Pancreas (tissue), 10 donors: ENCODE measurements around the gene U2AF1L4. TPM values are rescaled to one million over a fixed set of nuclear protein-coding genes. Genes with fewer than 3 reads are reported as not detected.
A peak's percentile ranks its signal among the peaks of the same experiment; 100 is the strongest.

Experiments used
- ATAC-seq, 4 donors: fragments of 200-7000 bp; cut with Tn5 transposase; one replicate each; pipeline versions ENCODE4 v1.8.0 to v1.9.1; 2020; ENCODE audit warnings: mild to moderate bottlenecking in 4 of 4, moderate library complexity in 4 of 4
- DNase-seq, 6 donors: peaks; one replicate each; pipeline ENCODE4 v3.0.0-alpha.2; 2020
- FAIRE-seq: peaks from 2 replicates; lab custom pipeline; 2012; peaks lifted over from hg19 to GRCh38; lab: Jason Lieb, UNC
- H3K27ac ChIP-seq, 4 donors: fragments of 200-600 bp; sonication (generic); 1 replicate in 3 of 4; 2 replicates in 1 of 4; pipeline versions ENCODE4 v1.5.0 to v1.8.0; 2020
- H3K27me3 ChIP-seq, 4 donors: fragments of 200-600 bp; one replicate each; pipeline ENCODE4 v1.8.0; 2021
- H3K36me3 ChIP-seq, 3 donors: fragments of 200-600 bp; sonication (generic) in 1 of 3; one replicate each; pipeline versions ENCODE4 v1.5.0 to v1.8.0; 2020 to 2021
- H3K4me1 ChIP-seq, 3 donors: fragments of 200-600 bp; one replicate each; pipeline ENCODE4 v1.8.0; 2021
- H3K4me3 ChIP-seq, 4 donors: fragments of 200-600 bp; sonication (generic) in 2 of 4; one replicate each; pipeline versions ENCODE4 v1.5.0 to v1.8.0; 2020 to 2021
- H3K9me3 ChIP-seq, 4 donors: fragments of 200-600 bp; one replicate each; pipeline ENCODE4 v1.8.0; 2021
- WGBS, 2 donors: extraction: QIAGEN DNeasy Blood & Tissue Kit; methylation state at CpG; one replicate each; pipeline ENCODE4 v1.1.7; 2013; 5-methylcytosine and 5-hydroxymethylcytosine counted together
- intact Hi-C, 3 donors: fragments of 100-400 bp; cut with DNase I; formaldehyde crosslinking; loops; one replicate each; pipeline versions ENCODE4 v1.11.1 to v1.14.2; 2022
- polyA plus RNA-seq, 2 donors: library from polyadenylated mRNA; stranded (reverse); fragments of 200-250 nt; gene quantifications; one replicate each; pipeline ENCODE4 v1.2.3, GENCODE V29; 2013
- total RNA-seq, 6 donors: library from RNA; stranded (reverse); fragmentation: NEBNext Ultra II Directional in 4 of 6; extraction: Animal tissue kit (Norgen Biotek cat#: 25700) in 4 of 6; gene quantifications; one replicate each; pipeline versions ENCODE4 v1.2.1 to v1.2.4, GENCODE V29; 2021 to 2023
- TF ChIP-seq, protein P1 (sequence below), 4 donors: fragments of 200-600 bp; sonication (generic) in 3 of 4; IDR thresholded peaks; one replicate each; pipeline versions ENCODE4 v1.5.0 to v1.8.0; 2021; ENCODE audit warnings: antibody characterized with exemption in 4 of 4
- donor health status: healthy with polysubstance abuse.
- donor health status: DM: no; HTN: no; CAD: no; lungs with moderate emphysema.
- donor health status: DM: no; HTN: no; CAD: no.
- donor health status: control.
- donor health status: control.
- donor health status: Bipolar disorder and iron deficiency.
- donor health status: DM: yes; HTN: yes; CAD: no.
- donor health status: DM: no; HTN: no; CAD: no.
- donor health status: DM: no; HTN: no; CAD: no.
- donor health status: DM: yes; HTN: yes; CAD: no.

U2AF1L4 gene
- total and polyA plus RNA-seq, 8 donors = 9.7 to 124 (median 12.0) TPM

DNA sequence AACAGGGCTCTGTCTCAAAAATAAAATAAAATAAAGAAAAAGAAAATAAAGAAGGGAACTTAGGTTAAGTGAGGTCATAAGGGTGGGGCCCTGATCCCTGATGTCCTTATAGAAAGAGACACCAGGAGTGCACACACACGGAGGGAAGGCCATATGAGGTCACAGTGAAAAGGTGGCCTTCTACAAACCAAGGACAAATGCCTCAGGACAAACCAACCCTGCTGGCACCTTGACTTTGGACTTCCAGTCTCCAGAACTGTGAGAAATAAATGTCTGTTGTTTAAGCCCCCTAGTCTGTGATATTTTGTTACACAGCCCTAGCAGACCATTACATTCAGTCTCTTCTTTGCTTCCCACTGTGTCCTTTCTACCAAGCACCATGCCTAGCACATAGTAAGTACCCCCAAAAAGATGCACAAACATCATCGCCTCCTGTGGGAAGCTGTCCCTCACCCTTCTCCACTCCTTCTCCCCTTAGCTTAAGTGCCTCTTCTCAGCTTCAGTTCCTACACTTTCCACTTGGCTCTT lies 49.3 kb downstream of the U2AF1L4 start:
- intact Hi-C loops = loop anchor here in 2 of 3 donors (2.0 to 10.0 kb wide), 2 partner anchors 19 to 239 kb away; partner anchors contain the start of gene LRFN3 (in 1 of the 2)
- no peak for ATAC-seq
- 81 to 87% methylated on average over 2 of the region's 2 CpGs for WGBS, 2 donors

DNA sequence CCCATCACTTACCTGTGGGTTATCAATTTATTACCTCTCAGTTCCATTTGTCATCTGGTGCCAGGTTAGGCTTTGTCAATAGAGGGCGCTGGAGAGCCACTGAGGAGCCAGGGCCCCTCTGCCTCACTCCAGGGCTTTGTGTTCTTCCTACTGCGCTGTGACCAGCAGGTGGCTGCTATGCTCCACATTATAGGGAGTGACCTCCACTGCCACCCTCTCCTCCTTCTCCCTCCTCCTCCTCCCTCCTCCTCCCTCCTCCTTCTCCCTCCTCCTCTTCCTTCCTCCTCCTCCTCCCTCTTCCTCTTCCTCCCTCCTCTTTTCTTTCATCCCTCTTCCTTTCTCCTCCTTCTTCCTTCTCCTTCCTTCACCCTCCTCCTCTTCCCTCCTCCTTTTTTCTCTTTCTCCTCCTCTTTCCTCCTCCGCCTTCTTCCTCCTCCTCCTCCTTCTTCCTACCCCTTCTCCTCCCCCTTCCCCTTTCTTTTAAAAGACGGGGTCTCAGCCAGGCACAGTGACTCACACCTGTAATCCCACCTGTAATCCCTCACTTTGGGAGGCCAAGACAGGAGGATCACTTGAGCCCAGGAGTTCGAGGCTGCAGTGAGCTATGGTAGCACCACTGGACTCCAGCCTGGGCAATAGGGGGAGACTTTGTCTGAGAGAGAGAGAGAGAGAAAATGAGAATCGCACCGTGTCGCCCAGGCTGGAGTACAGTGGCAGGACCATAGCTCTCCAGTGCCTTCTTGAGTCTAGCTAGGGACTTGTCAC lies 51.2 kb downstream of the U2AF1L4 start:
- intact Hi-C loops = loop anchor here in 2 of 3 donors (2.0 to 10.0 kb wide), 2 partner anchors 21 to 241 kb away; partner anchors contain the start of gene LRFN3 (in 1 of the 2)
- Histone ChIP-seq H3K36me3 (no peaks in the 10 kb centered on the region), H3K9me3 (no peaks in the 10 kb centered on the region), H3K4me3 (no peak overlapping the region), H3K27ac (no peak overlapping the region), H3K27me3 (no peaks in the 10 kb centered on the region), H3K4me1 (no peaks in the 10 kb centered on the region)
- whole genome bisulfite sequencing, 2 donors = 35 to 42% methylated on average over 8 of the region's 8 CpGs
- FAIRE-seq (no peak), DNase-seq (peak; percentile 86 to 94 (median 88)), ATAC-seq (peak; percentile 99 to 100 (median 100))
- TF ChIP-seq, protein P1, sequence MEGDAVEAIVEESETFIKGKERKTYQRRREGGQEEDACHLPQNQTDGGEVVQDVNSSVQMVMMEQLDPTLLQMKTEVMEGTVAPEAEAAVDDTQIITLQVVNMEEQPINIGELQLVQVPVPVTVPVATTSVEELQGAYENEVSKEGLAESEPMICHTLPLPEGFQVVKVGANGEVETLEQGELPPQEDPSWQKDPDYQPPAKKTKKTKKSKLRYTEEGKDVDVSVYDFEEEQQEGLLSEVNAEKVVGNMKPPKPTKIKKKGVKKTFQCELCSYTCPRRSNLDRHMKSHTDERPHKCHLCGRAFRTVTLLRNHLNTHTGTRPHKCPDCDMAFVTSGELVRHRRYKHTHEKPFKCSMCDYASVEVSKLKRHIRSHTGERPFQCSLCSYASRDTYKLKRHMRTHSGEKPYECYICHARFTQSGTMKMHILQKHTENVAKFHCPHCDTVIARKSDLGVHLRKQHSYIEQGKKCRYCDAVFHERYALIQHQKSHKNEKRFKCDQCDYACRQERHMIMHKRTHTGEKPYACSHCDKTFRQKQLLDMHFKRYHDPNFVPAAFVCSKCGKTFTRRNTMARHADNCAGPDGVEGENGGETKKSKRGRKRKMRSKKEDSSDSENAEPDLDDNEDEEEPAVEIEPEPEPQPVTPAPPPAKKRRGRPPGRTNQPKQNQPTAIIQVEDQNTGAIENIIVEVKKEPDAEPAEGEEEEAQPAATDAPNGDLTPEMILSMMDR (IDR thresholded peaks at IDR 0.05) = peak; percentile 92 to 96 (median 96)

More for the DNA sequence above, 49.3 kb downstream of the U2AF1L4 start:
- H3K27ac ChIP-seq = no peak overlapping the region
- no peaks in the 10 kb centered on the region for H3K4me1 ChIP-seq
- no peak for DNase-seq
- H3K36me3 ChIP-seq = no peaks in the 10 kb centered on the region
- H3K27me3 ChIP-seq = no peaks in the 10 kb centered on the region
- TF ChIP-seq, protein P1 (IDR thresholded peaks at IDR 0.05) = no peak
- H3K9me3 ChIP-seq = no peaks in the 10 kb centered on the region
- no peak for FAIRE-seq
- no peak overlapping the region for H3K4me3 ChIP-seq

DNA sequence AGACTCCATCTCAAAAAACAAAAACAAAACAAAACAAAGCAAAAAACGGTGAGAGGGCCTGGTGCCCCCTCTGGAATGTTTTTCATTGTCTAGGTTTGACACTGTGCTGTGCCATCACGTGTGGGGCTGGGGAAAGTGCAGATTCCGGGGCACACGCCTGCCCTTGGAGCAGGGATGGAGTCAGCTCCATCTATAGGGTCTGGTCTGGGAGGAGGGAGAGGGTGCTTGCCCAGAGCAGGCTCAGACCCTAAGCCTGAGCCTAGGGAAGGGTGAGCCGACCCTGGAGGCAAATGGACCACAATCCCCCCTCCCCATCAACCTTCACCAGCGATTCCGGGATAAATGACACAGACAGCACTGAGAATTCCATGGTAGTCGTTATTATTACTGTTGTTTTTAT lies 51.8 kb downstream of the U2AF1L4 start:
- TF ChIP-seq, protein P1 (IDR thresholded peaks at IDR 0.05) = no peak
- H3K27me3 ChIP-seq = no peaks in the 10 kb centered on the region
- DNase-seq (no peak), FAIRE-seq (no peak), ATAC-seq (peak; percentile 11 to 18 (median 14))
- no peaks in the 10 kb centered on the region for H3K36me3 ChIP-seq
- no peak overlapping the region for H3K4me3 ChIP-seq
- no peak overlapping the region for H3K27ac ChIP-seq
- no peaks in the 10 kb centered on the region for H3K9me3 ChIP-seq
- 7 to 8% methylated on average over 8 of the region's 8 CpGs for WGBS, 2 donors
- H3K4me1 ChIP-seq = no peaks in the 10 kb centered on the region
- intact Hi-C loops = loop anchor here in 1 of 3 donors (10.0 kb wide), 1 partner anchor 241 kb away; the partner anchor contains the start of gene LRFN3

Other genes starting within 250 kb of the U2AF1L4 start
- gene DMKN, start 231.8 kb downstream of the U2AF1L4 start, total RNA-seq = 10 to 100 TPM; 48.5 to 86.7 (median 60.0) TPM
- 100 to 1,000 TPM; 133 to 197 TPM for gene DMKN, start 231.8 kb downstream of the U2AF1L4 start, polyA plus RNA-seq
- not detected for gene SBSN, start 217.1 kb downstream of the U2AF1L4 start, total RNA-seq
- gene SBSN, start 217.1 kb downstream of the U2AF1L4 start, polyA plus RNA-seq = under 1 TPM; 0.15 to 0.16 TPM
- gene GAPDHS, start 212.0 kb downstream of the U2AF1L4 start, total RNA-seq = not detected
- not detected for gene GAPDHS, start 212.0 kb downstream of the U2AF1L4 start, polyA plus RNA-seq
- 10 to 100 TPM; 44.3 to 63.9 (median 51.5) TPM for gene TMEM147, start 199.8 kb downstream of the U2AF1L4 start, total RNA-seq
- gene TMEM147, start 199.8 kb downstream of the U2AF1L4 start, polyA plus RNA-seq = 10 to 100 TPM; 70.2 to 91.1 TPM
- 1 to 10 TPM in 4 of 6 donors, under 1 TPM in 2; 0.28 to 3.0 (median 2.0) TPM for gene ATP4A, start 181.8 kb downstream of the U2AF1L4 start, total RNA-seq
- gene ATP4A, start 181.8 kb downstream of the U2AF1L4 start, polyA plus RNA-seq = 10 to 100 TPM in 1 of 2 donors, 1 to 10 TPM in 1; 6.0 to 10.8 TPM
- gene PMIS2, start 159.2 kb downstream of the U2AF1L4 start, total RNA-seq = not detected
- gene PMIS2, start 159.2 kb downstream of the U2AF1L4 start, polyA plus RNA-seq = not detected
- 10 to 100 TPM in 1 of 6 donors, 1 to 10 TPM in 5; 5.6 to 10.6 (median 6.5) TPM for gene HAUS5, start 132.7 kb downstream of the U2AF1L4 start, total RNA-seq
- 10 to 100 TPM; 22.1 to 22.5 TPM for gene HAUS5, start 132.7 kb downstream of the U2AF1L4 start, polyA plus RNA-seq
- gene RBM42, start 116.4 kb downstream of the U2AF1L4 start, total RNA-seq = 10 to 100 TPM; 18.2 to 34.0 (median 28.3) TPM
- 10 to 100 TPM; 38.1 to 38.6 TPM for gene RBM42, start 116.4 kb downstream of the U2AF1L4 start, polyA plus RNA-seq
- gene ETV2, start 103.7 kb downstream of the U2AF1L4 start, total RNA-seq = 1 to 10 TPM in 3 of 6 donors, under 1 TPM in 3; 0.32 to 1.5 (median 0.99) TPM
- 1 to 10 TPM; 1.5 to 4.1 TPM for gene ETV2, start 103.7 kb downstream of the U2AF1L4 start, polyA plus RNA-seq
- 100 to 1,000 TPM; 119 to 164 (median 147) TPM for gene COX6B1, start 97.1 kb downstream of the U2AF1L4 start, total RNA-seq
- 100 to 1,000 TPM; 328 to 491 TPM for gene COX6B1, start 97.1 kb downstream of the U2AF1L4 start, polyA plus RNA-seq
- gene UPK1A, start 78.9 kb downstream of the U2AF1L4 start, total RNA-seq = not detected
- gene UPK1A, start 78.9 kb downstream of the U2AF1L4 start, polyA plus RNA-seq = under 1 TPM in 1 of 2 donors, not detected in 1; 0.16 TPM
- under 1 TPM in 1 of 6 donors, not detected in 5; 0.13 TPM for gene ZBTB32, start 40.9 kb downstream of the U2AF1L4 start, total RNA-seq
- gene ZBTB32, start 40.9 kb downstream of the U2AF1L4 start, polyA plus RNA-seq = under 1 TPM in 1 of 2 donors, not detected in 1; 0.14 TPM
- gene KMT2B, start 27.4 kb downstream of the U2AF1L4 start, total RNA-seq = 10 to 100 TPM; 16.7 to 28.4 (median 23.8) TPM
- 10 to 100 TPM; 56.0 to 59.9 TPM for gene KMT2B, start 27.4 kb downstream of the U2AF1L4 start, polyA plus RNA-seq
- 1 to 10 TPM; 1.3 to 9.4 (median 6.4) TPM for gene IGFLR1, start 3.0 kb downstream of the U2AF1L4 start, total RNA-seq
- gene IGFLR1, start 3.0 kb downstream of the U2AF1L4 start, polyA plus RNA-seq = 10 to 100 TPM in 1 of 2 donors, 1 to 10 TPM in 1; 7.4 to 17.3 TPM
- gene PSENEN, start 233 bp upstream of the U2AF1L4 start, total RNA-seq = 10 to 100 TPM; 26.7 to 38.2 (median 35.1) TPM
- gene PSENEN, start 233 bp upstream of the U2AF1L4 start, polyA plus RNA-seq = 10 to 100 TPM; 53.5 to 64.6 TPM
- 1 to 10 TPM; 1.7 to 5.5 (median 3.7) TPM for gene LIN37, start 3.2 kb upstream of the U2AF1L4 start, total RNA-seq
- gene LIN37, start 3.2 kb upstream of the U2AF1L4 start, polyA plus RNA-seq = 10 to 100 TPM; 41.2 to 44.0 TPM
- 10 to 100 TPM in 3 of 6 donors, 1 to 10 TPM in 3; 3.4 to 16.4 (median 11.7) TPM for gene HSPB6, start 11.6 kb upstream of the U2AF1L4 start, total RNA-seq
- 10 to 100 TPM; 42.2 to 59.8 TPM for gene HSPB6, start 11.6 kb upstream of the U2AF1L4 start, polyA plus RNA-seq
- 1 to 10 TPM; 7.2 to 9.9 (median 8.6) TPM for gene PROSER3, start 12.8 kb upstream of the U2AF1L4 start, total RNA-seq
- gene PROSER3, start 12.8 kb upstream of the U2AF1L4 start, polyA plus RNA-seq = 10 to 100 TPM in 1 of 2 donors, 1 to 10 TPM in 1; 7.8 to 19.6 TPM
- 10 to 100 TPM in 2 of 6 donors, 1 to 10 TPM in 4; 2.7 to 13.9 (median 8.0) TPM for gene ARHGAP33, start 30.1 kb upstream of the U2AF1L4 start, total RNA-seq
- gene ARHGAP33, start 30.1 kb upstream of the U2AF1L4 start, polyA plus RNA-seq = 10 to 100 TPM; 23.8 to 39.6 TPM
- gene PRODH2, start 67.4 kb upstream of the U2AF1L4 start, total RNA-seq = 1 to 10 TPM in 5 of 6 donors, under 1 TPM in 1; 0.95 to 6.4 (median 2.7) TPM
- 10 to 100 TPM; 13.8 to 21.5 TPM for gene PRODH2, start 67.4 kb upstream of the U2AF1L4 start, polyA plus RNA-seq
- 10 to 100 TPM; 11.5 to 21.3 (median 15.1) TPM for gene NPHS1, start 107.1 kb upstream of the U2AF1L4 start, total RNA-seq
- gene NPHS1, start 107.1 kb upstream of the U2AF1L4 start, polyA plus RNA-seq = 10 to 100 TPM; 17.1 to 32.3 TPM
- gene KIRREL2, start 111.5 kb upstream of the U2AF1L4 start, total RNA-seq = 10 to 100 TPM; 28.5 to 89.0 (median 47.9) TPM
- 10 to 100 TPM; 38.1 to 49.7 TPM for gene KIRREL2, start 111.5 kb upstream of the U2AF1L4 start, polyA plus RNA-seq
- gene APLP1, start 123.2 kb upstream of the U2AF1L4 start, total RNA-seq = 10 to 100 TPM; 39.2 to 71.8 (median 47.1) TPM
- gene APLP1, start 123.2 kb upstream of the U2AF1L4 start, polyA plus RNA-seq = 100 to 1,000 TPM; 100 to 154 TPM
- gene NFKBID, start 155.1 kb upstream of the U2AF1L4 start, total RNA-seq = 10 to 100 TPM in 1 of 6 donors, 1 to 10 TPM in 5; 3.1 to 10.4 (median 4.2) TPM
- 10 to 100 TPM; 15.7 to 16.7 TPM for gene NFKBID, start 155.1 kb upstream of the U2AF1L4 start, polyA plus RNA-seq
- gene HCST, start 157.1 kb upstream of the U2AF1L4 start, total RNA-seq = 1 to 10 TPM in 4 of 6 donors, under 1 TPM in 2; 0.46 to 7.4 (median 1.7) TPM
- 10 to 100 TPM in 1 of 2 donors, 1 to 10 TPM in 1; 2.3 to 10.2 TPM for gene HCST, start 157.1 kb upstream of the U2AF1L4 start, polyA plus RNA-seq
- gene TYROBP, start 162.9 kb upstream of the U2AF1L4 start, total RNA-seq = 10 to 100 TPM in 3 of 6 donors, 1 to 10 TPM in 3; 2.5 to 73.8 (median 11.0) TPM
- 10 to 100 TPM; 17.4 to 22.8 TPM for gene TYROBP, start 162.9 kb upstream of the U2AF1L4 start, polyA plus RNA-seq
- gene LRFN3, start 191.0 kb upstream of the U2AF1L4 start, total RNA-seq = 1 to 10 TPM; 4.9 to 9.8 (median 6.2) TPM
- gene LRFN3, start 191.0 kb upstream of the U2AF1L4 start, polyA plus RNA-seq = 1 to 10 TPM; 6.7 to 7.6 TPM
- 10 to 100 TPM in 5 of 6 donors, 1 to 10 TPM in 1; 8.7 to 16.6 (median 10.8) TPM for gene SDHAF1, start 249.8 kb upstream of the U2AF1L4 start, total RNA-seq
- 10 to 100 TPM; 15.8 to 21.0 TPM for gene SDHAF1, start 249.8 kb upstream of the U2AF1L4 start, polyA plus RNA-seq